D721Med (cell line): ENCODE results near the gene COL8A2.
A peak's percentile ranks its signal among the peaks of the same experiment; 100 is the strongest.

Source experiments
- DNase-seq: peaks from one replicate; pipeline ENCODE4 v3.0.0; 2011; ENCODE audit warnings: low spot score; ENCODE audit not compliant: insufficient read length
- FAIRE-seq: peaks from 2 replicates; lab custom pipeline; 2011; peaks lifted over from hg19 to GRCh38; lab: Jason Lieb, UNC
- TF ChIP-seq, protein P1 (sequence below): IDR thresholded peaks from 2 replicates; pipeline ENCODE4 v1.5.1; 2012; ENCODE audit warnings: mild to moderate bottlenecking, control low read depth; ENCODE audit not compliant: insufficient read depth; ENCODE audit errors: missing control alignments

The COL8A2 gene

DNA sequence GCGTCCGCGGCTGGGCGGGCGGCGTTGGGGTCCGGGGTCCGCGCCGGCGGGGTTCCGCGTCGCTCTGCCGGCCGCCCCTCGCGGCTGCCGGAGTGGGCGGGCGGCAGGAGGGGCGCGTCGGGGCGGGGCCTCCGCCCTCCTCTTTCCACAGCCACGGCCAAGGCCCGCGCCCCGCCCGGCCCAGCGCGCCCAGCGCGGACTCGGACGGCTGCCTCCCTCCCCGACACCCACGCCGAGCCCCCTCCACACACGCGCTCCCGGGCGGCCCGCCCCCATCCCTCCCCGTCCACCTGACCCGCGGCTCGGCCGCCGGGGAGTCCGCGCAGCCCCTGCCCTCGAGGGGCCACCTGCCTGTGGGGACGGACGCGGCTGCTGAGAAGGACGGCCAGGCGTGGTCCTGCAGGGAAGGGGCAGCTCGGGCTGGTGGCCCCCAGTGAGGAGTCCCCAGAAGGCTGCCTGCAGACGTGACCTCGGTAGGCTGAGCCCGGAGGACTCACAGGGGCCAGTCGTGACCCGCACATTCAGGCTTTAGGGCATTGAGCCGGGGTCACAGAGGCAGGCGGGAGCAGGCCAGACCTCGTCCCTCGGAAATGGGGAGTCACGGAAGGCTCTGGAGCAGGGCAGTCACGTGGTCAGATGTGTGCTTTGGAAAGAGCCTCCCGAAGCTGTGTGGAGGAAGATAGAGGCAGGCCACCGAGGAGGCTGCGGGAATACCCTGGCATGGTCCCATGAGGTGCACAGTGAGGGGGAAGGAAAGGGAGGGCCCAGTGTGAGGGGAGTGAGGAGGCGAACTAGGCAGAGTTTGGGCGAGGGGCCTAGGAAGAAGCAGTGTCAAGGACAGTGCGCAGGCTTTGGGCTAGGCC, at the start of gene COL8A2:
COL8A2 (minus strand) TSS at position 94 of the 863 bp plus-strand sequence. CDS start 24,980 bp downstream, outside the sequence.
- TF ChIP-seq, protein P1, sequence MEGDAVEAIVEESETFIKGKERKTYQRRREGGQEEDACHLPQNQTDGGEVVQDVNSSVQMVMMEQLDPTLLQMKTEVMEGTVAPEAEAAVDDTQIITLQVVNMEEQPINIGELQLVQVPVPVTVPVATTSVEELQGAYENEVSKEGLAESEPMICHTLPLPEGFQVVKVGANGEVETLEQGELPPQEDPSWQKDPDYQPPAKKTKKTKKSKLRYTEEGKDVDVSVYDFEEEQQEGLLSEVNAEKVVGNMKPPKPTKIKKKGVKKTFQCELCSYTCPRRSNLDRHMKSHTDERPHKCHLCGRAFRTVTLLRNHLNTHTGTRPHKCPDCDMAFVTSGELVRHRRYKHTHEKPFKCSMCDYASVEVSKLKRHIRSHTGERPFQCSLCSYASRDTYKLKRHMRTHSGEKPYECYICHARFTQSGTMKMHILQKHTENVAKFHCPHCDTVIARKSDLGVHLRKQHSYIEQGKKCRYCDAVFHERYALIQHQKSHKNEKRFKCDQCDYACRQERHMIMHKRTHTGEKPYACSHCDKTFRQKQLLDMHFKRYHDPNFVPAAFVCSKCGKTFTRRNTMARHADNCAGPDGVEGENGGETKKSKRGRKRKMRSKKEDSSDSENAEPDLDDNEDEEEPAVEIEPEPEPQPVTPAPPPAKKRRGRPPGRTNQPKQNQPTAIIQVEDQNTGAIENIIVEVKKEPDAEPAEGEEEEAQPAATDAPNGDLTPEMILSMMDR: no peak
- peak; percentile 66 for DNase-seq
- FAIRE-seq: no peak

DNA sequence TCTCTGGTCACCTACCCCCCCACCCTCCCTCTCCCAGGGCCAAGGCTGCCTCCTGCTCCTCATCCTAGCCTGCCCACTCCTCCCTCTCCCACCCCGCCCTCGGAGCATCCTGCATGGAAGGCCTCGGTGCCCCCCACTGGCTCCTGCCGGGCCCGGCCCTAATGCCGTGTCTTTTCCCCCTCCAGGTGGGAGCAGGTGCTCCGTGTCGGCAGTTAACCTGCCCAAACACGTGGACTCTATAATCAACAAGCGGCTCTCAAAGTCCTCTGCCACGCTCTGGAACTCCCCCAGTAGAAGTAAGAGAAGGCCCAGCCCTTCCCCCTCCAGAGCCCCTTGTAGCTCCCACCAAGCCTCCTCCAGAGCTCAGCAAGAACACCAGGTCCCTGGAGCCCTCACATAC, 49.7 kb upstream of the COL8A2 start:
- TF ChIP-seq, protein P1: no peak
- FAIRE-seq (no peak), DNase-seq (no peak)

DNA sequence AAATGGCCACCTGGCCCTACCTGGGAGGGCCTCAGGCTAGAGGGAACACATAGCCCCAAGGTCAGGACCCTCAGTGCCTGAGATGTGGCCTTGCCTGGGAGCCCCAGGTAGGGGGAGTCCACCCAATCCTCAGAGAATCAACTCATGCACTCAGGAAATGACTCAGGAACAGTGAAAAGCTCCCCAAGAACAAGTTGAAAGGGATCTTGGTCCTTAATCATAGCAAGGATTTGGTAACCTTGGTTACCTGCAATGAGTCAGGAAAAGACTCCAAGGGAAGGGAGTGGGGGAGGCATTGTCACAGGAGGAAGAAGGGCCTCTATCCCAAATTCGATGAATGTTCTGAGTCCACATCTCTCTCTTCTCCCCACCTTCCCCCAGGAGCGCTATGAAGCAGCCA, 48.0 kb upstream of the COL8A2 start:
- TF ChIP-seq, protein P1: no peak
- DNase-seq: no peak

DNA sequence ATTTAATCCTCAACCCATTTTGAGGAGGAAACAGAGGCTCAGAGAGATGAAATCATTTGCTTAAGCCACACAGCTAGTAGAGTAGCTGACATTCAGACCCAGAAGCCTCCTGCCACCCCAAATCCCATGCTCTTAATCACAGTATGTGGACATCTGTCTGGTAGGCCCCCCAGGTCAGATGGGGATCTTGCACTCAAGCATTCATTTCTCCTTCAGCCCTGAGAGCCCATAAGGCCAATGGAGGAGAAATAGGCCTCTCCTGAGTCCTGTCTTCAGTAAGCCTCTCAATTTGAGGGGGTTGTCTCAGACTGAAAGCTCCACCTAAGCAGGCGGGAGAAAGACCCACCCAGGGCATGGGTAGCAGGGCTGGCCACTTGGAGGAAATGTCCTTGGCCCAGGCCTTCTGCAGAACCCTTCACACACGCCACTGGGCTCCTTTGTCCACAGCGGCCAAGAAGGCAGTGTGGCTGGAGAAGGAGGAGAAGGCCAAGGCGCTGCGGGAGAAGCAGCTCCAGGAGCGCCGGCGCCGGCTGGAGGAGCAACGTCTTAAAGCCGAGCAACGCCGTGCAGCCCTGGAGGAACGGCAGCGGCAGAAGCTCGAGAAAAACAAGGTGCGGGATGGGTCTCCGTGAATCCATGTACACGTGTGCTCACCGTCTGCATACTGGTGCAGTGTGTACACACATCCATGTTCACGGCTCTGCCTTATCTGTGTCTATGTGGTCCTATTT, 47.2 kb upstream of the COL8A2 start:
- TF ChIP-seq, protein P1: no peak
- FAIRE-seq (no peak), DNase-seq (no peak)

More for the DNA sequence above, 48.0 kb upstream of the COL8A2 start:
- no peak for FAIRE-seq

DNA sequence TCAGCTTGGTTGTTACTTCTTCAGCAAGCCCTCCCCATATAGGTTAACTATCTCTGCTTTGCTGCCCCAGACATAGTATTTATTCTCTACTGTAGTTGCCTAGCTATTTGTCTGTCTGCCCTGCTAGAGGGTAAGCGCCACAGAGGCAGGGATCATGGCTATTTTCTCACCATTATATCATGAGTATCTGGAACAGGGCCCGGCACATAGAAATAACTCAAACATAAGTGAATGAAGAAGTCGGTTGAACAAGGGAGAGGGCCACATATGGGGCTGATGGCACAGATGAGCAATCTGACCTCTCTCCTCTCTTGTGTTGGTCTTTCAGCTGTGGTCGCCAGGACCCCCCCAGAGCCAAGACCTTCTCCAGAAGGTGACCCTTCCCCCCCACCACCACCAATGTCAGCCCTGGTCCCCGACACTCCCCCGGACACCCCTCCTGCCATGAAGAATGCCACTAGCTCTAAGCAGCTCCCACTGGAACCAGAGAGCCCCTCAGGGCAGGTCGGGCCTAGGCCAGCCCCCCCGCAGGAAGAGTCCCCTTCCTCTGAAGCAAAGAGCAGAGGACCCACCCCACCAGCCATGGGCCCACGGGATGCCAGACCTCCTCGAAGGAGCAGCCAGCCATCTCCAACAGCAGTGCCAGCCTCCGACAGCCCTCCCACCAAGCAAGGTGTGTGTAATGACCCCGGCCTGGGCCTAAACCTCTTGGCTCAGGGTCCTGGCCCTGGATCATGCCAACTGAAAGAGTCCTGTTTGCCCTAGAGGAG, 45.8 kb upstream of the COL8A2 start:
- DNase-seq (no peak), FAIRE-seq (no peak)
- TF ChIP-seq, protein P1: no peak

DNA sequence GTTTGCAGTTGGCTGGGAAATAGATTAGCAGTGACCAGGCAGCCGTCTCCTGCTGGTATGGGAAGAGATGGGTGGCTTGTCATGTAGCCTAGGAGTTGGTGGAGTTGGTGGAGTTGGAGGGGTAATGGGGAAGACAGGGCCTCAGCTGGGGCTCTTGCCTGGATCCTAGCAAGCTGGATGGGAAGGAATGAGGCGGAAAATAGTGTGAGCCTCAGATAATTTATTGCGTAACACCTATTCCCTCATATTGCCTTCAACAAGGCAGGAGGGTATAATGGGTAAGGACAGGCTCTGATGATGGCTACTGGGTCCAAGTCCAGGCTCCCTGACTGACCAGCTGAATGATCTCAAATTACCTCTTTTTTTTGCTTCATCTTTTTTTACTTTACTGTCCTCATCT, 43.5 kb upstream of the COL8A2 start:
- TF ChIP-seq, protein P1: no peak

More for the DNA sequence above, 43.5 kb upstream of the COL8A2 start:
- FAIRE-seq: no peak
- DNase-seq: no peak
